Activated T-helper 1 cell treated with Interleukin-2 at 50 U/mL for 16 hours (primary cell): ENCODE measurements around the gene SYNJ2BP.
"Not testable (repeated sequence)": the region's sequence is repeated elsewhere in the genome, so short reads cannot be mapped to it uniquely, and the experiment has no call there.

ENCODE experiments used
- DNase-seq: peaks from one replicate; pipeline ENCODE4 v3.0.0-alpha.2; 2020; ENCODE audit warnings: low read depth

The SYNJ2BP gene

GRCh38 chr14:70416725-70417349, at the start of gene SYNJ2BP:
SYNJ2BP (minus strand) TSS chr14:70417090; CDS start chr14:70416963, 127 bp downstream.
- DNase-seq: peak; percentile 37

GRCh38 chr14:70454731-70455130, 37.8 kb upstream of the SYNJ2BP start:
- no peak for DNase-seq

- DNase-seq: no peak
Measured at GRCh38 chr14:70451874-70452273, 35.0 kb upstream of the SYNJ2BP start, which contains the start of gene ADAM21. ADAM21 (plus strand) TSS chr14:70452174; CDS start chr14:70457500, 5,326 bp downstream.

GRCh38 chr14:70448633-70449340, 31.9 kb upstream of the SYNJ2BP start:
- no peak for DNase-seq

GRCh38 chr14:70442750-70443149, 25.9 kb upstream of the SYNJ2BP start:
- no peak for DNase-seq

- no peak for DNase-seq
Measured at GRCh38 chr14:70441641-70442040, 24.8 kb upstream of the SYNJ2BP start.

GRCh38 chr14:70436867-70437266, 20.0 kb upstream of the SYNJ2BP start:
- DNase-seq: no peak

- DNase-seq: not testable (repeated sequence)
Measured at GRCh38 chr14:70426555-70426954, 9.7 kb upstream of the SYNJ2BP start.

GRCh38 chr14:70425354-70425753, 8.5 kb upstream of the SYNJ2BP start:
- no peak for DNase-seq

- no peak for DNase-seq
Measured at GRCh38 chr14:70422538-70422937, 5.6 kb upstream of the SYNJ2BP start.

- not testable (repeated sequence) for DNase-seq
Measured at GRCh38 chr14:70419270-70419931, 2.5 kb upstream of the SYNJ2BP start.

GRCh38 chr14:70416338-70416724, 559 bp downstream of the SYNJ2BP start:
- no peak for DNase-seq

- no peak for DNase-seq
Measured at GRCh38 chr14:70415788-70416187, 1.1 kb downstream of the SYNJ2BP start.

- DNase-seq: no peak
Measured at GRCh38 chr14:70407621-70408020, 9.3 kb downstream of the SYNJ2BP start.

- DNase-seq: not testable (repeated sequence)
Measured at GRCh38 chr14:70406216-70406615, 10.7 kb downstream of the SYNJ2BP start.

- DNase-seq: not testable (repeated sequence)
Measured at GRCh38 chr14:70403335-70403734, 13.6 kb downstream of the SYNJ2BP start.

GRCh38 chr14:70401643-70402042, 15.2 kb downstream of the SYNJ2BP start:
- DNase-seq: no peak

- DNase-seq: no peak
Measured at GRCh38 chr14:70398706-70399431, 18.0 kb downstream of the SYNJ2BP start.

GRCh38 chr14:70398280-70398679, 18.6 kb downstream of the SYNJ2BP start:
- DNase-seq: no peak

GRCh38 chr14:70397746-70398145, 19.1 kb downstream of the SYNJ2BP start:
- no peak for DNase-seq

GRCh38 chr14:70394674-70395306, 22.1 kb downstream of the SYNJ2BP start:
- no peak for DNase-seq

- DNase-seq: no peak
Measured at GRCh38 chr14:70392676-70393075, 24.2 kb downstream of the SYNJ2BP start.
